Endodermal cell (in vitro differentiated cells): ENCODE data around the gene GFM1. TPM values are rescaled to one million over a fixed set of nuclear protein-coding genes. Genes with fewer than 3 reads are reported as not detected.
"Not testable (repeated sequence)": the region's sequence is repeated elsewhere in the genome, so short reads cannot be mapped to it uniquely, and the experiment has no call there.

Experiments
- DNase-seq: peaks from one replicate; pipeline ENCODE4 v3.0.0-alpha.2; 2017
- H3K27ac ChIP-seq: 2 replicates; pipeline ENCODE4 v1.5.1; 2013; ENCODE audit warnings: mild to moderate bottlenecking, low read depth, low read length, moderate library complexity
- H3K27me3 ChIP-seq: 2 replicates; pipeline ENCODE4 v1.6.1; 2013; ENCODE audit warnings: mild to moderate bottlenecking, low read length, moderate library complexity; ENCODE audit not compliant: insufficient read depth, control insufficient read depth, poor library complexity, severe bottlenecking
- H3K36me3 ChIP-seq: 2 replicates; pipeline ENCODE4 v1.7.0; 2013; ENCODE audit warnings: mild to moderate bottlenecking, low read length, moderate library complexity; ENCODE audit not compliant: control insufficient read depth, insufficient read depth
- H3K4me1 ChIP-seq: one replicate; pipeline ENCODE4 v1.7.0; 2013; ENCODE audit warnings: low read length; ENCODE audit not compliant: control insufficient read depth, insufficient read depth
- H3K4me3 ChIP-seq: 2 replicates; pipeline ENCODE4 v1.5.1; 2013; ENCODE audit warnings: mild to moderate bottlenecking, low read length, moderate library complexity
- H3K9ac ChIP-seq: 2 replicates; pipeline ENCODE4 v1.6.1; 2013; ENCODE audit warnings: mild to moderate bottlenecking, low read length, moderate library complexity; ENCODE audit not compliant: poor library complexity, severe bottlenecking; ENCODE audit errors: extremely low read depth
- H3K9me3 ChIP-seq: 2 replicates; pipeline ENCODE4 v1.6.1; 2013; ENCODE audit warnings: mild to moderate bottlenecking, low read length, moderate library complexity; ENCODE audit not compliant: control insufficient read depth
- H3K27ac Mint-ChIP-seq: 2 replicates; pipeline ENCODE4 v1.8.0; 2020; ENCODE audit warnings: mixed read lengths
- H3K27me3 Mint-ChIP-seq: 2 replicates; pipeline ENCODE4 v1.8.0; 2021; ENCODE audit warnings: mild to moderate bottlenecking, mixed read lengths; ENCODE audit not compliant: insufficient read depth
- H3K36me3 Mint-ChIP-seq: 2 replicates; pipeline ENCODE4 v1.8.0; 2020; ENCODE audit warnings: low read depth, mixed read lengths
- H3K4me1 Mint-ChIP-seq: 2 replicates; pipeline ENCODE4 v1.8.0; 2020; ENCODE audit warnings: mixed read lengths
- H3K4me3 Mint-ChIP-seq: 2 replicates; pipeline ENCODE4 v1.8.0; 2020; ENCODE audit warnings: mild to moderate bottlenecking, moderate library complexity, mixed read lengths
- H3K9me3 Mint-ChIP-seq: 2 replicates; pipeline ENCODE4 v1.8.0; 2020; ENCODE audit warnings: mild to moderate bottlenecking, mixed read lengths
- CTCF ChIP-seq: fragments of 200-600 bp; sonication (generic); conservative IDR thresholded peaks from 2 replicates; pipeline ENCODE4 v1.5.0; 2021; ENCODE audit warnings: antibody characterized with exemption, mild to moderate bottlenecking
- WGBS, 2 experiments: methylation state at CpG; one replicate each; pipeline versions ENCODE4 v1.1.5 to v1.1.7; 2013; ENCODE audit warnings: missing lambda C conversion rate in 2 of 2, mixed read lengths in 1 of 2; ENCODE audit not compliant: insufficient coverage in 1 of 2, insufficient read length in 1 of 2; 5-methylcytosine and 5-hydroxymethylcytosine counted together
- total RNA-seq, 2 donors: library from RNA; stranded (reverse); fragmentation: NEBNext Ultra II Directional in 1 of 2; extraction: Animal tissue kit (Norgen Biotek cat#: 25700) in 1 of 2; gene quantifications; 2 replicates in 1 of 2; 3 replicates in 1 of 2; pipeline ENCODE4 v1.2.1, GENCODE V29; 2021

The GFM1 gene
- total RNA-seq, 2 donors from 2014 or later: 29.4 to 37.4 TPM

DNA sequence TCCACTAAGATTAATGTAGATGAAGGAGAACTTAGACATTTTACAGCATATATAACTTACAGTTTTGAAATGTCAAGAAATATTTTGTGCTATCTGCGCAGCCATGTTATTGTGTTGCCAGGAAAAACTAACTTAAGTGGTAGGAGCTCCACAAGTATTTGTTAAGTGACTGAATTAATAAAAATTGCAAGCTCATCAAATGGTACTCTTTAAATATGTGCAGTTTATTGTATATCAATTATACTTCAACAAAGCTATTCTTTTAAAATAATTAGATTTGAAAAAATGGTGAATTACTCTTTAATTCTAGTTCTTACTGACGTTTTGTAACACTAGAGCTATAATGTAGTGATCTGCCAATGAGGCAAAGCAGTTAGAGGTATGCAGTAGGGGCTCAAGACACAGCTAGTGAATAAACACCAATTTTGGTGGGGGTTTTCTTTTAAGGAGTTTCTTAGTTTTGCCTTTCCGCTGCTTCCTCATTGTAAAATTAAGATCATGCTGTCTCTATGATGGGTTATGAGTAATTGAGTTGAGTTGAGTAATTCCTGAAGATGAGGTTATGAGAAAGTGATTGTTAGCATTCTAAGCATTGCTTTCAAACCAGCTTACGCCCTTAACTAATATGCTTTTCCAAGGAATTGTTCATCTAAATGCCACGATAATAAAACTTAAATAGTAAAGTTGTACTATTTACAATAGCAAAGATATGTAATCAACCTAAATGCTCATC lies 39.1 kb downstream of the GFM1 start:
- no peak for DNase-seq
- no peaks in the 10 kb centered on the region for H3K9me3 ChIP-seq
- Mint-ChIP-seq H3K36me3 (peaks cover 2% of the 10 kb centered on the region), H3K4me1 (no peaks in the 10 kb centered on the region), H3K9me3 (no peaks in the 10 kb centered on the region), H3K4me3 (no peak overlapping the region), H3K27ac (no peak overlapping the region), H3K27me3 (no peaks in the 10 kb centered on the region)
- H3K36me3 ChIP-seq: peaks cover 12% of the 10 kb centered on the region
- 92 to 100% methylated on average over 2 to 4 of the region's 5 CpGs for WGBS, 2 experiments
- no peak overlapping the region for H3K4me3 ChIP-seq
- H3K9ac ChIP-seq: no peak overlapping the region
- TF ChIP-seq CTCF: no peak
- H3K27me3 ChIP-seq: no peaks in the 10 kb centered on the region
- no peak overlapping the region for H3K27ac ChIP-seq
- no peaks in the 10 kb centered on the region for H3K4me1 ChIP-seq

DNA sequence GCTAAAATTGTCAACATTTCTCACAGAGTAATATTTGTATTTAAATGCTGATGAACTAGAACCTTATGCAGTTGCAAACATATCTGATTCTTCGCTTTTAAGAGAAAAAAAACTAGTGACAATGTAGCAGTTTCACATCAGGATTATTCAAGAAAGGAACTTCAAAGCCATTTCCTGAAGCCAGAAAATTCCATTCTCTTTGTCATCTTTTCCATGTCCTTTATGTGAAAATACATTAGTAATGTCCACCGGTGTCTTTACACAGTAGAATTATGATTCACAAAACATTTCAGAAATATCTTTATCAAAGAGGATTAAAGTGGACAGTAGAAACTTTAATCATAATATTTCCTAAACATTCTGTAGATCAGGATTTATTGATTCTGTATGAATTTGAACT lies 40.8 kb downstream of the GFM1 start:
- H3K36me3 Mint-ChIP-seq: peaks cover 2% of the 10 kb centered on the region
- H3K9me3 ChIP-seq: no peaks in the 10 kb centered on the region
- no peak overlapping the region for H3K9ac ChIP-seq
- H3K4me3 Mint-ChIP-seq: no peak overlapping the region
- H3K36me3 ChIP-seq: peaks cover 15% of the 10 kb centered on the region
- no peak overlapping the region for H3K27ac ChIP-seq
- H3K9me3 Mint-ChIP-seq: no peaks in the 10 kb centered on the region
- no peak for TF ChIP-seq CTCF
- H3K4me1 Mint-ChIP-seq: no peaks in the 10 kb centered on the region
- WGBS, 2 experiments: 95 to 100% methylated on average over 1 to 2 of the region's 2 CpGs
- no peak for DNase-seq
- no peak overlapping the region for H3K4me3 ChIP-seq
- no peaks in the 10 kb centered on the region for H3K27me3 ChIP-seq
- no peaks in the 10 kb centered on the region for H3K4me1 ChIP-seq
- H3K27me3 Mint-ChIP-seq: no peaks in the 10 kb centered on the region
- H3K27ac Mint-ChIP-seq: no peak overlapping the region

DNA sequence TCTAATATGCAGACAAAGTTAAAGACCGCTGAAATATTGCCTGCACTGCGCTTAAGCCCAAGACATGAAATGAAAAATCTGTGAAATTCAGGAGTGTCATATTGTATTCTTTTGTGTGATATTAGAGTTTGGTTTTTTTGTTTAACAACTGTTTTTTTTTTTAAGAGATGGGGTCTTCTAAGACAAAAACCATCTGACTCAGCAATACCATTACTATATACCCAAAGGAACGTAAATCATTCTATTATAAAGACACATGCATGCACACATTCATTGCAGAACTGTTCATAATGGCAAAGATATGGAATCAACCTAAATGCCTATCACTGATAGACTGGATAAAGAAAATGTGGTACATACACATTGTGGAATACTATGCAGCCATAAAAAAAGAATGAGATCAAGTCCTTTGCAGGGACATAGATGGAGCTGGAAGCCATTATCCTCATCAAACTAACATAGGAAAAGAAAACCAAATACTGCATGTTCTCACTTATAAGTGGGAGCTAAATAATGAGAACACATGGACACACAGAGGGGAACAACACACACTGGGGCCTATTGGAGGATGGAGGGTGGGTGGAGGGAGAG lies 49.6 kb downstream of the GFM1 start:
- not testable (repeated sequence) for H3K4me3 Mint-ChIP-seq, H3K27me3 Mint-ChIP-seq, H3K4me1 ChIP-seq, H3K4me1 Mint-ChIP-seq, H3K9me3 ChIP-seq, H3K27ac Mint-ChIP-seq, H3K9me3 Mint-ChIP-seq, DNase-seq, H3K27me3 ChIP-seq, H3K9ac ChIP-seq, H3K4me3 ChIP-seq, H3K27ac ChIP-seq
- peaks cover 30% of the 10 kb centered on the region for H3K36me3 Mint-ChIP-seq
- WGBS, 2 experiments: 59% methylated on average over 3 of the region's 3 CpGs; no CpG with 5 or more reads in 1 of the 2 experiments
- peaks cover 39% of the 10 kb centered on the region for H3K36me3 ChIP-seq
